T-cell (primary cell): ENCODE data around the gene WDR11. TPM values are rescaled to one million over a fixed set of nuclear protein-coding genes. Genes with fewer than 3 reads are reported as not detected.

ENCODE experiments used
- ATAC-seq, 4 experiments: fragments of 200-7000 bp in 3 of 4; fragments of 150-1000 bp in 1 of 4; cut with Tn5 transposase; replicated peaks in 1 of 4; 1 replicate in 3 of 4; 2 replicates in 1 of 4; pipeline ENCODE4 v1.10.0; 2021; ENCODE audit warnings: moderate library complexity in 3 of 4, mild to moderate bottlenecking in 2 of 4, moderate number of reproducible peaks in 1 of 4
- CTCF ChIA-PET, 2 donors: fragments of 300-600 bp; sonication (Branson Sonifier 250); formaldehyde crosslinking; loops; one replicate each; lab custom pipeline; 2022; ENCODE audit warnings: antibody characterized with exemption in 2 of 2; lab: Charles Lee
- POLR2A ChIA-PET, 2 donors: fragments of 300-600 bp; sonication (Branson Sonifier 250); formaldehyde crosslinking; loops; one replicate each; lab custom pipeline; 2022; ENCODE audit warnings: antibody characterized with exemption in 2 of 2; lab: Charles Lee
- DNase-seq, 35 experiments: peaks; one replicate each; pipeline versions ENCODE4 v3.0.0 to v3.0.0-alpha.2; 2013 to 2023
- H3K27ac ChIP-seq: one replicate; pipeline ENCODE4 v1.5.1; 2013; ENCODE audit warnings: low read length
- H3K27me3 ChIP-seq, 2 experiments: replicated peaks in 1 of 2; 1 replicate in 1 of 2; 2 replicates in 1 of 2; pipeline versions ENCODE4 v1.6.1 to v1.7.0; 2013; ENCODE audit warnings: low read length in 1 of 2, mixed read lengths in 1 of 2; ENCODE audit not compliant: control insufficient read depth in 2 of 2, insufficient read depth in 2 of 2; ENCODE audit errors: extremely low read depth in 1 of 2
- H3K36me3 ChIP-seq, 2 donors: 1 replicate in 1 of 2; 2 replicates in 1 of 2; pipeline versions ENCODE4 v1.6.1 to v1.7.0; 2013; ENCODE audit warnings: low read length in 1 of 2; ENCODE audit not compliant: control insufficient read depth in 2 of 2, insufficient read depth in 1 of 2; ENCODE audit errors: extremely low read depth in 1 of 2
- H3K4me1 ChIP-seq, 2 experiments: 1 replicate in 1 of 2; 2 replicates in 1 of 2; pipeline versions ENCODE4 v1.6.1 to v1.7.0; 2013; ENCODE audit warnings: low read length in 2 of 2, mixed read lengths in 1 of 2; ENCODE audit not compliant: insufficient read depth in 2 of 2, control insufficient read depth in 1 of 2; ENCODE audit errors: extremely low read depth in 1 of 2
- H3K4me3 ChIP-seq, 2 donors: 1 replicate in 1 of 2; 2 replicates in 1 of 2; pipeline versions ENCODE4 v1.5.1 to v1.7.0; 2013; ENCODE audit warnings: mild to moderate bottlenecking in 2 of 2, low read length in 1 of 2, moderate library complexity in 1 of 2; ENCODE audit not compliant: control insufficient read depth in 1 of 2; ENCODE audit errors: extremely low read depth in 1 of 2
- H3K9me3 ChIP-seq: 2 replicates; pipeline ENCODE4 v1.7.0; 2013
- H3K27ac Mint-ChIP-seq, 2 donors: one replicate each; pipeline ENCODE4 v1.8.0; 2020 to 2021; ENCODE audit warnings: mild to moderate bottlenecking in 2 of 2, mixed read lengths in 2 of 2
- H3K27me3 Mint-ChIP-seq, 2 donors: one replicate each; pipeline ENCODE4 v1.8.0; 2021 to 2022; ENCODE audit warnings: mixed read lengths in 2 of 2
- H3K36me3 Mint-ChIP-seq: one replicate; pipeline ENCODE4 v1.8.0; 2021; ENCODE audit warnings: mixed read lengths
- H3K4me1 Mint-ChIP-seq, 3 donors: one replicate each; pipeline ENCODE4 v1.8.0; 2020 to 2022; ENCODE audit warnings: mixed read lengths in 3 of 3, mild to moderate bottlenecking in 1 of 3
- H3K4me3 Mint-ChIP-seq, 3 donors: one replicate each; pipeline ENCODE4 v1.8.0; 2020 to 2022; ENCODE audit warnings: mild to moderate bottlenecking in 3 of 3, mixed read lengths in 3 of 3, moderate library complexity in 3 of 3
- H3K9me3 Mint-ChIP-seq, 3 donors: one replicate each; pipeline ENCODE4 v1.8.0; 2020 to 2022; ENCODE audit warnings: mixed read lengths in 3 of 3
- WGBS: methylation state at CpG from one replicate; pipeline ENCODE4 v1.1.5; 2013; ENCODE audit warnings: missing lambda C conversion rate; ENCODE audit not compliant: insufficient coverage; 5-methylcytosine and 5-hydroxymethylcytosine counted together
- total RNA-seq, 35 experiments: library from RNA in 6 of 35; stranded (reverse) in 6 of 35; fragments of 120-200 nt in 1 of 35; gene quantifications; one replicate each; pipeline versions ENCODE4 v1.2.1 to v1.2.4 and lab custom pipeline; 2013 to 2026

The WDR11 gene
- total RNA-seq, 5 donors from 2014 or later (not counting 1 experiment from before 2014, with no cell fraction given), result 37.6 to 44.3 (median 38.9) TPM

DNA sequence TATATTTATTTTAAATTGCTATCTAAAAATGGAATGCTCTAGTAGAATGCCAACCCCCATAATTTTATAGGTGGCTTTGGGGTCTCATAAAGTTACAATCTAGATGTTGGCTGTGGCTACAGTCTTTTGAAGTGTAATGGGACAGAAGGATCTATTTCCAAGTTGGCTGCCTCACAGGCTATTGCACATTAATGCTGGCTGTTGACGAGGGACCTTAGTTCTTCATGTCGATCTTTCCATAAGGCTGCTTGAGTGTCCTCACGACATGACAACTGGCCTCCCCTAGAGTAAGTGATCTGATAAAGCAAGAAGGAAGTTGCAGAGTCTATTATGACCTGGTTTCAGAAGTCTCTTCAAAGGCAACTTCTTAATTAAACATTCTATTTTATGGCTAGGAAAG lies 36.3 kb downstream of the WDR11 start:
- H3K4me1 Mint-ChIP-seq, result no peaks in the 10 kb centered on the region
- ChIA-PET CTCF (no interaction called here), POLR2A (no interaction called here)
- no peaks in the 10 kb centered on the region for H3K9me3 ChIP-seq
- H3K4me1 ChIP-seq, result no peaks in the 10 kb centered on the region
- no peaks in the 10 kb centered on the region for H3K27me3 Mint-ChIP-seq
- H3K36me3 ChIP-seq, result peaks cover 4 to 48% of the 10 kb centered on the region in 2 donors
- H3K27ac ChIP-seq, result no peak overlapping the region
- H3K4me3 ChIP-seq, result no peak overlapping the region
- H3K9me3 Mint-ChIP-seq, result no peaks in the 10 kb centered on the region
- no peak for ATAC-seq
- H3K27me3 ChIP-seq, result no peaks in the 10 kb centered on the region
- H3K36me3 Mint-ChIP-seq, result peaks cover 80% of the 10 kb centered on the region
- no peak overlapping the region for H3K4me3 Mint-ChIP-seq
- DNase-seq, result no peak
- H3K27ac Mint-ChIP-seq, result no peak overlapping the region
- WGBS, result 100% methylated on average over 2 of the region's 3 CpGs

DNA sequence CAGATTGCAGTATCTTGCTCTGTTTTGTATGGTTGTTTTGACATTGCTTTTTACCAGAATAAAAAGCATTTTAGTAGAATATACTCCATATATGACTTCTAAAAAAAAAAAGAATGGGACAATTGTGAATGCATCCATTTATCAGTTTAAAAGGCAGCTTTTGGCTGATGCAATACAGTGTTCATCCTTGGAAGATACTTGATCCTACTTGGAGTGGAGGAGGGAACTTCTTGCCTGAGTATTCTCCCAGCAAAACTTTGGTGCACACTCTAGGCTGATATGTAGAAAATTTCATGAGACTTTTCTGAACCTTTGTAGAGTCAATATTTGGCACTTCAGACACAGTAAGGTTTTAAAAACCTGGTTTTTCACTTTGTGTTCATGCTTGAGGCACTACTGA lies 40.2 kb downstream of the WDR11 start:
- Mint-ChIP-seq H3K36me3 (peaks cover 76% of the 10 kb centered on the region), H3K9me3 (no peaks in the 10 kb centered on the region), H3K27me3 (no peaks in the 10 kb centered on the region), H3K4me1 (no peaks in the 10 kb centered on the region), H3K27ac (no peak overlapping the region), H3K4me3 (no peak overlapping the region)
- no peaks in the 10 kb centered on the region for H3K27me3 ChIP-seq
- H3K36me3 ChIP-seq, result peaks cover 4 to 49% of the 10 kb centered on the region in 2 donors
- ChIA-PET POLR2A (no interaction called here), CTCF (no interaction called here)
- no peaks in the 10 kb centered on the region for H3K9me3 ChIP-seq
- ATAC-seq (no peak), DNase-seq (no peak)
- no peak overlapping the region for H3K4me3 ChIP-seq
- no peaks in the 10 kb centered on the region for H3K4me1 ChIP-seq
- no peak overlapping the region for H3K27ac ChIP-seq

DNA sequence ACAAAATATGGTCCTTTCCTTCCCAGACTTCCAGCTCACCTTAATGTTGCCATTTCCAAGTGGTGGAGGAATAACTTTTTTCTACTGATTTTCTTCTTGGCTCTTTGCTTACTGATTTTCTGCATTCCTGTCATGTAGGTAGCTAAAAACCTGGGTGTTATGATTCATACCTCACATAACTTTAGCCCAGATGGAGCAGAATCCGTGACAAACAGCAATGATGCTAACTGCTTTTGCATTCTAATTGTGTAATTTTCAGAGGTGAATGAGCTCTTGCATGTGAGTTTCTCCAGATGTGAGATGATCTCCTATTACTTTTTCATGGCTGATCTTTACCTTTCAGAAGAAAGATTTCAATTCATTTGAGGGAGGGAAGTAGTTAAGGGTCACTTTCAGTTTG lies 43.4 kb downstream of the WDR11 start:
- POLR2A ChIA-PET, result no interaction called here
- no peak overlapping the region for H3K4me3 ChIP-seq
- no peaks in the 10 kb centered on the region for H3K4me1 ChIP-seq
- Mint-ChIP-seq H3K4me1 (peaks cover 0 to 8% (median 0%) of the 10 kb centered on the region in 3 donors), H3K9me3 (no peaks in the 10 kb centered on the region), H3K36me3 (peaks cover 69% of the 10 kb centered on the region), H3K27me3 (no peaks in the 10 kb centered on the region), H3K27ac (no peak overlapping the region), H3K4me3 (no peak overlapping the region)
- H3K9me3 ChIP-seq, result no peaks in the 10 kb centered on the region
- H3K27ac ChIP-seq, result no peak overlapping the region
- WGBS, result no CpG with 5 or more reads among the region's 1 CpG
- CTCF ChIA-PET, result no interaction called here
- peaks cover 4 to 37% of the 10 kb centered on the region in 2 donors for H3K36me3 ChIP-seq
- no peaks in the 10 kb centered on the region for H3K27me3 ChIP-seq
- DNase-seq (no peak), ATAC-seq (no peak)

DNA sequence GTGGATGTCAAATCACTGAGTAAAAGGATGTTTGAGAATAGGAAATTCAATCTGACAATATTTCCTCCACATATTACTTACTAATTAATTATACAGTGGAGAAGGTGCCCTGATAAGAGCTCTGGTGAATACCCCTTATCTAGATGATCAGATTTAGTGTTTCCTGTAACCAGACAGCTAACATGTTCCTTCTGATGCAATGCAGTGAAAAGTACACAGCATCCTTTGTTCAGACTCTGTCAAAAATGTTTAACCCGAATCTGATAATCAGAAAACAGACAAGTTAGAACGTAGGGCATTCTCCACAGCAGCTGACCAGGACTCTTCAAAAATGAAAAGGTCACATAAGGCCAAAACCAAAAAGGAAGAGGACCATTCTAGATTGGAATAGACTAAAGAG lies 46.2 kb downstream of the WDR11 start:
- Histone ChIP-seq H3K9me3 (no peaks in the 10 kb centered on the region), H3K27ac (no peak overlapping the region), H3K36me3 (peaks cover 0 to 35% of the 10 kb centered on the region in 2 donors), H3K4me3 (no peak overlapping the region), H3K27me3 (no peaks in the 10 kb centered on the region), H3K4me1 (no peaks in the 10 kb centered on the region)
- Mint-ChIP-seq H3K4me1 (peaks cover 0 to 8% (median 0%) of the 10 kb centered on the region in 3 donors), H3K36me3 (peaks cover 68% of the 10 kb centered on the region), H3K27me3 (no peaks in the 10 kb centered on the region), H3K27ac (no peak overlapping the region), H3K9me3 (no peaks in the 10 kb centered on the region), H3K4me3 (no peak overlapping the region)
- POLR2A ChIA-PET, result no interaction called here
- WGBS, result 89% methylated on average over 2 of the region's 2 CpGs
- CTCF ChIA-PET, result no interaction called here
- DNase-seq (no peak), ATAC-seq (no peak)

DNA sequence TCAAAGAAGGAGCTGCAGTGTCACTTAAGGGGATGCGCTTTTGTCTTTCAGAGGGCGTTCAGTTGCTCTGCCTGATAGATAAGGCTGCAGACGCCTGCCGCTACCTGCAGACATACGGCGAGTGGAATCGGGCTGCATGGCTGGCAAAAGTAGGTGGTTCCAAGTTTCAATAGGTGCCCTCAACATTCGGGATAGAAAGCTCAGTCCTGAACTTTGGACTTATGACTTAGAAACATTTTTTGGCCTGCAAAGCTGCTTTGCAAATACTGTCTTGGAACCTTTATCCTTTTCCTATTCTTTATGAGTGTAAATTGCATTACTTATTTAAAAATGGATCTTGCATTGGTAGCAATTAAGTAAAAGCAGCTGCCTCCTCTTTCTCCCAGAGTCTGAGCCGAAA lies 54.1 kb downstream of the WDR11 start:
- no peak overlapping the region for H3K4me3 Mint-ChIP-seq
- no peak for DNase-seq
- H3K27me3 ChIP-seq, result no peaks in the 10 kb centered on the region
- 92% methylated on average over 9 of the region's 9 CpGs for WGBS
- no peaks in the 10 kb centered on the region for H3K4me1 ChIP-seq
- no peaks in the 10 kb centered on the region for H3K27me3 Mint-ChIP-seq
- POLR2A ChIA-PET, result no interaction called here
- peaks cover 25 to 82% of the 10 kb centered on the region in 2 donors for H3K36me3 ChIP-seq
- no peak overlapping the region for H3K27ac ChIP-seq
- H3K27ac Mint-ChIP-seq, result no peak overlapping the region
- peaks cover 2% of the 10 kb centered on the region for H3K9me3 ChIP-seq
- CTCF ChIA-PET, result interaction anchor here in 1 of 2 donors (0.6 kb wide), 1 partner anchor 34 kb away, joined by 3 read pairs; no protein-coding TSS in a partner anchor
- peaks cover 91% of the 10 kb centered on the region for H3K36me3 Mint-ChIP-seq
- ATAC-seq, result no peak
- no peaks in the 10 kb centered on the region for H3K4me1 Mint-ChIP-seq
- H3K9me3 Mint-ChIP-seq, result peaks cover 0 to 11% (median 9%) of the 10 kb centered on the region in 3 donors
- no peak overlapping the region for H3K4me3 ChIP-seq

DNA sequence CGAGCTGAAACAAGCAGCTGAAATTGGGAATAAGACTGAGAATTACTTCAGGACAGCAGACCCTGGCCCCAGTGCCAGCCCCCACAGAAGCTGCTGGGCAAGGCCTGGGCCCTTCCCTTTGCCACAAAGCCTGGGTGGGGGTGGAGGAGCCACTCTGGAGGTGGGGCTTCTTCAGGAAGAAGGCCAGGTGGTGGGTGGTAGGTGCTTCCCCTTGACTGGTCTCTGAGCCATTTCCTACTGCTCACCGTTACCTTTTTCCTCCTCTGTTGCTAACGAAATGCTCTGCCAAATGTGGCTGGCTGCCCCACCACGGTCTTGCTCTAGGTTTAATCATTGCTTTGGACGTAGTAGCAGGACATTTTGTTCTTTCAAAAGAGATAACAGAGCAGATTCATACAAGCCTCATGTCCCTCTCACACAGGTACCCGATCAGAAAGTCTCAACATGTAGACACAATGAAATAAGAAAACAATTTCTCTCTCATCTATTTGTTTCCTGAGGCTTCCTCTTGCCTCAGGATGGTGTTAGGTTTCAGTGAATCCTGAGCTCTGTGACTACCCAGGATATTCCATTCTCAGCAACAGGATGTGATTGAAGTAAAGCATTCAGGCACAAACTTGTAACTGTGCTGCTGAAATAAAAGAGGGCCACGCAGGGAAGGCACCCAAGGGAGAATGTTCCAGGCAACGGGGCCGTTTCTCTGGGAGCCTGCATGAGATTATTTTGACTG lies 66.5 kb downstream of the WDR11 start:
- ATAC-seq, result no peak
- DNase-seq, result no peak
- Mint-ChIP-seq H3K27ac (no peak overlapping the region), H3K27me3 (no peaks in the 10 kb centered on the region), H3K4me1 (no peaks in the 10 kb centered on the region), H3K4me3 (no peak overlapping the region), H3K36me3 (no peaks in the 10 kb centered on the region), H3K9me3 (peaks cover 0 to 9% (median 6%) of the 10 kb centered on the region in 3 donors)
- POLR2A ChIA-PET, result no interaction called here
- no peak overlapping the region for H3K4me3 ChIP-seq
- no peaks in the 10 kb centered on the region for H3K4me1 ChIP-seq
- H3K36me3 ChIP-seq, result no peaks in the 10 kb centered on the region
- WGBS, result 76% methylated on average over 6 of the region's 9 CpGs
- H3K27me3 ChIP-seq, result no peaks in the 10 kb centered on the region
- H3K9me3 ChIP-seq, result no peaks in the 10 kb centered on the region
- H3K27ac ChIP-seq, result no peak overlapping the region
- CTCF ChIA-PET, result no interaction called here
